Neural cell (in vitro differentiated cells): ENCODE data around the gene NACA2. TPM values are rescaled to one million over a fixed set of nuclear protein-coding genes. Genes with fewer than 3 reads are reported as not detected.

Experiments used
- H2AFZ ChIP-seq: fragments of 200-600, 300-800 bp; sonication (generic), shearing (Covaris generic); 2 replicates; pipeline ENCODE4 v1.6.0; 2014; ENCODE audit warnings: low read depth, mild to moderate bottlenecking, antibody characterized with exemption, low read length, moderate library complexity
- H3F3A ChIP-seq: fragments of 200-600 bp; shearing (Covaris generic); 2 replicates; pipeline ENCODE4 v1.6.1; 2016; ENCODE audit warnings: mild to moderate bottlenecking, moderate library complexity, mixed read lengths, antibody characterized with exemption, low read length; ENCODE audit not compliant: insufficient read depth, poor library complexity, severe bottlenecking
- H3K27ac ChIP-seq: fragments of 200-600, 300-800 bp; sonication (generic), shearing (Covaris generic); 2 replicates; pipeline ENCODE4 v1.5.1; 2014; ENCODE audit warnings: mild to moderate bottlenecking, low read length, moderate library complexity
- H3K27me3 ChIP-seq: fragments of 300-800, 200-600 bp; sonication (generic), shearing (Covaris generic); 2 replicates; pipeline ENCODE4 v1.6.0; 2014; ENCODE audit warnings: mild to moderate bottlenecking, low read depth, low read length, moderate library complexity; ENCODE audit not compliant: insufficient read depth
- H3K36me3 ChIP-seq: fragments of 300-800, 200-600 bp; sonication (generic), shearing (Covaris generic); 2 replicates; pipeline ENCODE4 v1.5.1; 2014; ENCODE audit warnings: mild to moderate bottlenecking, antibody characterized with exemption, low read length, moderate library complexity; ENCODE audit not compliant: insufficient read depth
- H3K4me2 ChIP-seq: fragments of 300-800, 200-600 bp; sonication (generic), shearing (Covaris generic); 2 replicates; pipeline ENCODE4 v1.6.0; 2014; ENCODE audit warnings: mild to moderate bottlenecking, low read length
- H3K4me3 ChIP-seq: fragments of 300-800, 200-600 bp; sonication (generic), shearing (Covaris generic); 2 replicates; pipeline ENCODE4 v1.5.1; 2014; ENCODE audit warnings: mild to moderate bottlenecking, low read length, moderate library complexity
- H3K79me2 ChIP-seq: fragments of 200-600 bp; shearing (Covaris generic); replicated peaks from 2 replicates; pipeline ENCODE4 v1.6.0; 2014; ENCODE audit warnings: mild to moderate bottlenecking, low read length, moderate library complexity; ENCODE audit not compliant: insufficient read depth
- H3K9ac ChIP-seq: fragments of 300-800, 200-600 bp; sonication (generic), shearing (Covaris generic); 2 replicates; pipeline ENCODE4 v1.6.1; 2016; ENCODE audit warnings: mild to moderate bottlenecking, low read length, mixed read lengths
- H3K9me2 ChIP-seq: fragments of 200-600 bp; shearing (Covaris generic); 2 replicates; pipeline ENCODE4 v1.6.1; 2016; ENCODE audit warnings: mild to moderate bottlenecking, low read length, mixed read lengths; ENCODE audit not compliant: insufficient read depth
- H3K9me3 ChIP-seq: fragments of 200-600, 300-800 bp; sonication (generic), shearing (Covaris generic); 2 replicates; pipeline ENCODE4 v1.6.1; 2016; ENCODE audit warnings: mild to moderate bottlenecking, mixed run types, low read length, moderate library complexity, mixed read lengths
- H4K20me1 ChIP-seq: fragments of 200-600 bp; shearing (Covaris generic); 2 replicates; pipeline ENCODE4 v1.6.1; 2016; ENCODE audit warnings: mild to moderate bottlenecking, mixed run types; ENCODE audit not compliant: insufficient read depth
- CTCF ChIP-seq: fragments of 450-650 bp; IDR thresholded peaks from 2 replicates; pipeline ENCODE4 v1.5.1; 2014; ENCODE audit warnings: antibody characterized with exemption, mild to moderate bottlenecking, moderate library complexity; ENCODE audit not compliant: poor library complexity, severe bottlenecking
- EP300 ChIP-seq: fragments of 450-650 bp; conservative IDR thresholded peaks from 2 replicates; pipeline ENCODE4 v1.6.1; 2014; ENCODE audit warnings: antibody characterized with exemption, mild to moderate bottlenecking, moderate library complexity; ENCODE audit not compliant: poor library complexity, severe bottlenecking
- EZH2 ChIP-seq: fragments of 200-600, 300-800 bp; shearing (Covaris generic), sonication (generic); IDR thresholded peaks from 2 replicates; pipeline ENCODE4 v1.6.1; 2014; ENCODE audit warnings: antibody characterized with exemption, low read length, borderline replicate concordance, mild to moderate bottlenecking; ENCODE audit not compliant: insufficient read depth, poor library complexity, severe bottlenecking
- MXI1 ChIP-seq: fragments of 450-650 bp; conservative IDR thresholded peaks from 2 replicates; pipeline ENCODE4 v1.6.1; 2014; ENCODE audit warnings: antibody characterized with exemption, mild to moderate bottlenecking; ENCODE audit not compliant: poor library complexity, severe bottlenecking
- POLR2AphosphoS5 ChIP-seq: IDR thresholded peaks from 2 replicates; pipeline ENCODE4 v1.6.1; 2012
- RAD21 ChIP-seq: fragments of 450-650 bp; conservative IDR thresholded peaks from 2 replicates; pipeline ENCODE4 v1.6.1; 2014; ENCODE audit warnings: antibody characterized with exemption, mild to moderate bottlenecking, moderate library complexity
- REST ChIP-seq: IDR thresholded peaks from 2 replicates; pipeline ENCODE4 v1.6.1; 2012; ENCODE audit warnings: borderline replicate concordance
- SMC3 ChIP-seq: fragments of 450-650 bp; conservative IDR thresholded peaks from 2 replicates; pipeline ENCODE4 v1.6.1; 2014; ENCODE audit warnings: antibody characterized with exemption, mild to moderate bottlenecking, moderate library complexity; ENCODE audit not compliant: poor library complexity
- TAF1 ChIP-seq: IDR thresholded peaks from 2 replicates; pipeline ENCODE4 v1.6.1; 2012; ENCODE audit warnings: low read depth
- polyA minus RNA-seq: library from RNA; depleted of rRNA, polyadenylated mRNA; stranded (reverse); fragments of >200 nt; gene quantifications from 2 replicates; pipeline ENCODE4 v1.2.3, GENCODE V29; 2014
- polyA plus RNA-seq: library from polyadenylated mRNA; depleted of rRNA; stranded (reverse); fragments of >200 nt; gene quantifications from 2 replicates; pipeline ENCODE4 v1.2.3, GENCODE V29; 2014

The NACA2 gene
- not detected in 2 replicates for polyA plus RNA-seq
- not detected in 2 replicates for polyA minus RNA-seq

GRCh38 chr17:61591018-61591417 is at the start of gene NACA2:
Gene NACA2, minus strand, starts transcription at chr17:61591219. Its CDS starts 39 bp downstream, at chr17:61591180.
- TF ChIP-seq EZH2 (no peak), EP300 (no peak), TAF1 (no peak), CTCF (no peak), MXI1 (no peak), POLR2AphosphoS5 (no peak), REST (no peak), RAD21 (no peak)
- Histone ChIP-seq H3K9me3 (no peaks in the 10 kb centered on the region), H3K9ac (no peak within 1 kb of the TSS), H3K27me3 (no peaks in the 10 kb centered on the region), H3K79me2 (no peaks in the 10 kb centered on the region), H3K4me3 (no peak within 1 kb of the TSS), H4K20me1 (no peaks in the 10 kb centered on the region), H3F3A (no peaks in the 10 kb centered on the region), H3K36me3 (no peaks in the 10 kb centered on the region), H2AFZ (no peak within 1 kb of the TSS), H3K4me2 (no peak within 1 kb of the TSS), H3K9me2 (no peaks in the 10 kb centered on the region), H3K27ac (no peak within 1 kb of the TSS)

GRCh38 chr17:61639818-61640217 is 48.8 kb upstream of the NACA2 start:
- Histone ChIP-seq H3K79me2 (no peaks in the 10 kb centered on the region), H3K4me2 (no peak overlapping the region), H3K4me3 (no peak overlapping the region), H3K27me3 (no peaks in the 10 kb centered on the region), H3K9me3 (no peaks in the 10 kb centered on the region), H3K9ac (no peak overlapping the region), H3F3A (no peaks in the 10 kb centered on the region), H2AFZ (no peak overlapping the region), H3K9me2 (no peaks in the 10 kb centered on the region), H3K27ac (no peak overlapping the region), H4K20me1 (no peaks in the 10 kb centered on the region), H3K36me3 (no peaks in the 10 kb centered on the region)
- TF ChIP-seq CTCF, result no peak
- TF ChIP-seq TAF1, result no peak
- no peak for TF ChIP-seq POLR2AphosphoS5
- TF ChIP-seq REST, result no peak
- no peak for TF ChIP-seq RAD21
- no peak for TF ChIP-seq EP300
- TF ChIP-seq SMC3, result no peak
- TF ChIP-seq MXI1, result no peak
- TF ChIP-seq EZH2, result no peak
